OCI-LY1 (cell line): ENCODE measurements around the gene RGS17.

Experiments
- EZH2 ChIP-seq: fragments of 200-600 bp; sonication (generic), shearing (Covaris generic); IDR thresholded peaks from 2 replicates; pipeline ENCODE4 v1.8.0; 2017; ENCODE audit warnings: borderline replicate concordance, mixed run types, mild to moderate bottlenecking, antibody characterized with exemption, low read length, moderate library complexity, mixed read lengths
- TF ChIP-seq, protein P1 (sequence below): fragments of 200-600 bp; sonication (generic), shearing (Covaris generic); IDR thresholded peaks from 2 replicates; pipeline ENCODE4 v1.5.1; 2017; ENCODE audit warnings: mild to moderate bottlenecking, antibody characterized with exemption, low read length, moderate library complexity, mixed read lengths

- TF ChIP-seq, protein P1, sequence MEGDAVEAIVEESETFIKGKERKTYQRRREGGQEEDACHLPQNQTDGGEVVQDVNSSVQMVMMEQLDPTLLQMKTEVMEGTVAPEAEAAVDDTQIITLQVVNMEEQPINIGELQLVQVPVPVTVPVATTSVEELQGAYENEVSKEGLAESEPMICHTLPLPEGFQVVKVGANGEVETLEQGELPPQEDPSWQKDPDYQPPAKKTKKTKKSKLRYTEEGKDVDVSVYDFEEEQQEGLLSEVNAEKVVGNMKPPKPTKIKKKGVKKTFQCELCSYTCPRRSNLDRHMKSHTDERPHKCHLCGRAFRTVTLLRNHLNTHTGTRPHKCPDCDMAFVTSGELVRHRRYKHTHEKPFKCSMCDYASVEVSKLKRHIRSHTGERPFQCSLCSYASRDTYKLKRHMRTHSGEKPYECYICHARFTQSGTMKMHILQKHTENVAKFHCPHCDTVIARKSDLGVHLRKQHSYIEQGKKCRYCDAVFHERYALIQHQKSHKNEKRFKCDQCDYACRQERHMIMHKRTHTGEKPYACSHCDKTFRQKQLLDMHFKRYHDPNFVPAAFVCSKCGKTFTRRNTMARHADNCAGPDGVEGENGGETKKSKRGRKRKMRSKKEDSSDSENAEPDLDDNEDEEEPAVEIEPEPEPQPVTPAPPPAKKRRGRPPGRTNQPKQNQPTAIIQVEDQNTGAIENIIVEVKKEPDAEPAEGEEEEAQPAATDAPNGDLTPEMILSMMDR: no peak
- no peak for TF ChIP-seq EZH2
Observed at GRCh38 chr6:153074761-153075160, 56.3 kb downstream of the RGS17 start.
